GM12872 (cell line): ENCODE data around the gene BLID.

ENCODE experiments used
- TF ChIP-seq, protein P1 (sequence below): IDR thresholded peaks from 3 replicates; pipeline ENCODE4 v1.5.1; 2011; ENCODE audit warnings: low read depth, mild to moderate bottlenecking, low read length, moderate library complexity; ENCODE audit not compliant: insufficient read depth

BLID gene, protein sequence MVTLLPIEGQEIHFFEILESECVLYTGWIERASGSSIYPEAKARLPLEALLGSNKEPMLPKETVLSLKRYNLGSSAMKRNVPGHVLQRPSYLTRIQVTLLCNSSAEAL

DNA sequence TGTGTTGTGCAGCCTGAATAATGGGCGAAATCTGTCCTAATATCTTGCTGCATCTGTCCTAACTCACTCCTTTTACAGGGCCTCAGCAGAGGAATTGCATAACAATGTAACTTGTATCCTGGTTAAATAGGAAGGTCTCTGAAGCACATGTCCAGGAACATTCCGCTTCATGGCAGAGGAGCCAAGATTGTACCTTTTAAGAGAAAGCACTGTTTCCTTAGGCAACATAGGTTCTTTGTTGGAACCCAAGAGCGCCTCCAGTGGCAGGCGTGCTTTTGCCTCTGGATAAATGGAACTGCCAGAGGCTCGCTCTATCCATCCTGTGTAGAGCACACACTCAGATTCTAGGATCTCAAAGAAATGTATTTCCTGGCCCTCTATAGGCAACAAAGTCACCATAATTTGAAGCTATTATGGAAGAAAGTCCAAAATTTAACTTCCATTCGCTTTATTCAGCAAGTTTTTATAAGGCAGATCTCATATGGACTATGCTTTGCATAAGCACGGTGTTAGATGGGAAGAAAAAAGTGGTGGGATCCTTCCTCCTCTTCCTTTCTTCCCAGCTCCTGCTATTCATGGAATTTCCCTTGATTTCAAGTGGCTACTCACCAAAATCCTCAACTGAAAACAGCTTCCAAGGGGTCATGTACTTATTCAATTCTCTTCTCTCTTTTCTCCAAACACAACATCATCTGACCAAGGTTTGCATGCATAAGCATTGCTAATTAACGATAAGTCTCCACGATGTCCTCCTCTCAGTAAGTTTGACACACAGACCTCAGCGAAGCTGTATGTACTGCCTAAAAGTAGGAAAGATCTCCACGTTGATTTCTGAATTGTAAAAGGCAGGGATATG, at the start of gene BLID:
Gene BLID (minus strand): TSS at position 692 of the 856 bp plus-strand sequence. CDS start 293 bp downstream, at position 399.
- TF ChIP-seq, protein P1, sequence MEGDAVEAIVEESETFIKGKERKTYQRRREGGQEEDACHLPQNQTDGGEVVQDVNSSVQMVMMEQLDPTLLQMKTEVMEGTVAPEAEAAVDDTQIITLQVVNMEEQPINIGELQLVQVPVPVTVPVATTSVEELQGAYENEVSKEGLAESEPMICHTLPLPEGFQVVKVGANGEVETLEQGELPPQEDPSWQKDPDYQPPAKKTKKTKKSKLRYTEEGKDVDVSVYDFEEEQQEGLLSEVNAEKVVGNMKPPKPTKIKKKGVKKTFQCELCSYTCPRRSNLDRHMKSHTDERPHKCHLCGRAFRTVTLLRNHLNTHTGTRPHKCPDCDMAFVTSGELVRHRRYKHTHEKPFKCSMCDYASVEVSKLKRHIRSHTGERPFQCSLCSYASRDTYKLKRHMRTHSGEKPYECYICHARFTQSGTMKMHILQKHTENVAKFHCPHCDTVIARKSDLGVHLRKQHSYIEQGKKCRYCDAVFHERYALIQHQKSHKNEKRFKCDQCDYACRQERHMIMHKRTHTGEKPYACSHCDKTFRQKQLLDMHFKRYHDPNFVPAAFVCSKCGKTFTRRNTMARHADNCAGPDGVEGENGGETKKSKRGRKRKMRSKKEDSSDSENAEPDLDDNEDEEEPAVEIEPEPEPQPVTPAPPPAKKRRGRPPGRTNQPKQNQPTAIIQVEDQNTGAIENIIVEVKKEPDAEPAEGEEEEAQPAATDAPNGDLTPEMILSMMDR: peak; percentile 51; the same call in 2 of the 3 replicates

DNA sequence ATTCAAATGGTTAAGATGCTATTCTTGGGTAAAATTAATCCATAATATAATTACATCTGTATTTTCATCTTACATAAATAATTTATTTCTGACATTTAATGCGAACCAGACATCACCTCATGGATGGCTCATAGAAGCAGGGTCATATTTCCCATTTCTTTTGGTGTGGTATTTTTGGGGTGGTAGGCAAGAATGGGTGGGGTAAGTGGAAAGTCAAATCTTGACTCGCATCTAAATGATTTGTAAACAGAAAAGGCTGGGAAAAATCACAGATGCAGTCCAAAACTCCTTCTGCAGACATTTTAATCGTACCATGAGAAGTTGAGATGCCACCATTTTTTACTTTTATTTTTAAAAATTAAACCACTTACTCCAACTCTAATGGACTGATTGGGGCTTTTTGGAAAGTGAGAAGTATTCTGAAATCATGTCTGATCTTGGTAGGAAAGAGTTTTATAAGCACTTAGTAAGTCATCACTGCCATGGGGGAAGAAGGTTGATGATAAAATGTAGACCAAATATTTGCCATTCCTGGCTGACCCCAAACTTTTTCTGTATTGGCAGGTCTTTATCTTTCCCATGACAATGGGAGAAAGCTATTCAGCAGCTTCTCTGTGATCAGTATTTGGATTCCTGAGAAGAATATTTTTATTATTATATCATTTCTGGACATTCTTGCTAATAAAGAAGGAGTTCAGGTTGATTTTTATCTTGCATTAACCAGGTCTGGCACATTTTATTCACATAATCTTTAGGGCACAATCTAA, 47.2 kb upstream of the BLID start:
- TF ChIP-seq, protein P1: no peak

DNA sequence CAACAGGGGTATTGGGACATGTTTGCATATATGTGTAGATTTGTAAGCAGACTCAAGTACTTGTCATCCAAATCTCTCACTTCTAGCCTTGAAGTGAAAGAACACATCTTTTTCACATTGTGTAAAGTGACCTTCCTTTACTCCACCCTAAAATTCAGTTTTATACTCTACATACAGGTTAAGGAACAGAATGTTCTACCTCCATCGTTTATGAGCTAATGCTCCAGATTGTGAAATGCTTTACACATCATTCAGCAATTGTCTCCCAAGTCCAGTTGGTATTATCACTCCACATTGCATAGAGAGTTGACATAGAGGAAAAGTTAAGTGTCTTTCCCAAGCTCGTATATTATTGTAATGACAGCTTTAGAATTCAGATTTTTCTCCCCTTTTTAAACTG, 46.1 kb upstream of the BLID start:
- TF ChIP-seq, protein P1: no peak

DNA sequence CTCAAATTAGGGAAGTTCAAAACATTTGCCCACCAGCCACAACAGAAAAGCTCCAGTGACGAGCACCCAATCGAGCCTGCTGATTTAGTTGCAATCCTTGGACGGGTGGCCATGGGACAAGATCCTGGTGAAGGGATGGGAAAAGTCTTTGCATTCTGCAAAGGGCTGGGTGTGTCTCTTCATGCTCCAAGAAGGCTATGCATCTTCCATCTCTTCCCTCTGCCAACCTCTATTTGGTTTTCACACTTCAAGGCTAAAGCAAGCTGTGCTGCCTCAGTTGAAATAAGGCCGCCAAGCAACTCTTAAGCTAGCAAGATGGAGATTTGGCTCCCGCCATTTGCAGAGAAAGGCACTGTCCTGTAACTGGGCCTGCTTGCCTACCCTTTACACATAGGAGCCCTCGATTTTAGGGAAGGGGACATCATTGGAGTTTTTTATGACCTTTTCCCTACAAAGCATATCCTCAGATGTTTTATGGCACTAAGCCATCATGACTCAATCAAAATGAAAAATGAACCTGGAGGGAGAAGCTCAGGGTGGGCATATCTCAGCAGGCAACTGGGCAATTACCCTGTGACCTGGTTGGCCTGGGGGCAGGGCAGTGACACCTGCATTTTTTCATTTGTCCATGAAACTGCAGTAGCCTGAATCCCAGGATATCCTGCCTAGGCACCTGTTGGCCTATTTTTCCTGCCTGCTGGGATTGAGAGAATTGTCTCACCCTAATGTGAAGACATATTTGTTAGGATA, 45.0 kb upstream of the BLID start:
- TF ChIP-seq, protein P1: no peak

DNA sequence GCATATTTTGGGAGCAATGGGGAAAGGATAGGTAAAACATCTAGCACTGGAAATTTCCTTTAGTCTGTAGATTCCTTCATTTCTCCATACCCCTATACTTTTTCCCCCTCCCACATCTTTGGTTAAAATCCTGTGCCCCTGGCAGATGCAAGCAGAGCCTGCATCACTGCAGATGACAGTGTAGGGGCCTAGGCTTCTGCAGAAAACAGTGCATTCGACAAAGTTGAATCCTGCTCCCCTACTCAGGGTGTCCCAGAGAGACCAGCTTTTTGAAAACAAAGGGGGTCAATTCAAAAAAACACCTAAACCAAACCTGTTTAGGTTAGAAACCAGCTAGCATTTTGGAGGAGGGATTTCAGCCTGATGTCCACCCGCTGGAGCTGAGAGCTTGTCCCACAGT, 43.8 kb upstream of the BLID start:
- TF ChIP-seq, protein P1: no peak

DNA sequence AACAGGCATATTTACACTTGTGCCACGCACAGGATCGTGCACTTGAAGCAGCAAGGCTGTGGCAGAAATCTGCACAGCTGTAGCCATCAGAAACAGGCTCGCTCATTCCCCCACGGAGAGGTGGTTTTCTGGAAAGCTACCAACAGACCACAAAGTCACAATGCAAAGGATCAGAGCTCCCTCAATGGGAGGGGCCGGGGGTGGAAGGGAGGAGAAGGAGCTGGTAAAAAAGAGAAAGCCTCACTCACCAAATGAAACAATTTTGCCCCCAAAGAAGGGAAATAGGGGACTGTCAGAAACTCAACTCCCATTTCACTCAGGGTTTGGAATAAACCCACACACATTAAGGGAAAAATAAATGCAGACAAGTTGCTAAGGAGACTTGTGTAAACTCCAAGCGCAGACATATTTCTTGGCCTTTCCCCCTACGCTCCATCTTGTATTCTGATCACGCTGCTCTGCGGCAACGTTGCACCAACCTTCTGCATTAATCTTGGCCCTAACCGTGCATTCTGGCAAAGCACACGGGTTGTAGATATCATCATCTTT, 43.2 kb upstream of the BLID start:
- TF ChIP-seq, protein P1: no peak
